GM23338 (cell line): ENCODE data around the gene NPAS3. TPM values are rescaled to one million over a fixed set of nuclear protein-coding genes. Genes with fewer than 3 reads are reported as not detected.

Experiments
- ATAC-seq: fragments of 200-7000 bp; cut with Tn5 transposase; 3 replicates; pipeline ENCODE4 v1.9.1; 2020
- DNase-seq: peaks from one replicate; pipeline ENCODE4 v3.0.0-alpha.2; 2015; ENCODE audit warnings: low spot score
- H2AFZ ChIP-seq: fragments of 200-600 bp; sonication (generic); 2 replicates; pipeline ENCODE4 v1.8.0; 2016; ENCODE audit warnings: antibody characterized with exemption, mild to moderate bottlenecking, moderate library complexity
- H3F3A ChIP-seq: fragments of 200-600 bp; sonication (generic); replicated peaks from 2 replicates; pipeline ENCODE4 v1.8.0; 2017; ENCODE audit warnings: antibody characterized with exemption, mixed run types, low read depth
- H3K27ac ChIP-seq: fragments of 200-600 bp; sonication (generic); 2 replicates; pipeline ENCODE4 v1.6.1; 2016; ENCODE audit warnings: low read depth
- H3K27me3 ChIP-seq: fragments of 200-600 bp; sonication (generic); 2 replicates; pipeline ENCODE4 v1.8.0; 2016; ENCODE audit warnings: mild to moderate bottlenecking, mixed run types, moderate library complexity; ENCODE audit not compliant: insufficient read depth
- H3K36me3 ChIP-seq: fragments of 200-600 bp; sonication (generic); 2 replicates; pipeline ENCODE4 v1.8.0; 2016; ENCODE audit warnings: mild to moderate bottlenecking; ENCODE audit not compliant: insufficient read depth
- H3K4me1 ChIP-seq: fragments of 200-600 bp; sonication (generic); 2 replicates; pipeline ENCODE4 v1.8.0; 2016; ENCODE audit warnings: mild to moderate bottlenecking, moderate library complexity; ENCODE audit not compliant: insufficient read depth
- H3K4me2 ChIP-seq: fragments of 200-600 bp; sonication (generic); 2 replicates; pipeline ENCODE4 v1.7.1; 2017; ENCODE audit warnings: mixed run types
- H3K4me3 ChIP-seq: fragments of 200-600 bp; sonication (generic); 2 replicates; pipeline ENCODE4 v1.6.1; 2016; ENCODE audit warnings: mixed run types
- H3K79me2 ChIP-seq: fragments of 200-600 bp; sonication (generic); replicated peaks from 2 replicates; pipeline ENCODE4 v1.8.0; 2017; ENCODE audit warnings: mild to moderate bottlenecking; ENCODE audit not compliant: insufficient read depth
- H3K9me2 ChIP-seq: fragments of 200-600 bp; sonication (generic); 2 replicates; pipeline ENCODE4 v1.8.0; 2017; ENCODE audit not compliant: insufficient read depth
- H4K20me1 ChIP-seq: fragments of 200-600 bp; sonication (generic); replicated peaks from 2 replicates; pipeline ENCODE4 v1.8.0; 2017; ENCODE audit warnings: mild to moderate bottlenecking; ENCODE audit not compliant: insufficient read depth
- H3K27ac Mint-ChIP-seq: 2 replicates; pipeline ENCODE4 v1.8.0; 2020; ENCODE audit warnings: inconsistent platforms, mild to moderate bottlenecking, moderate library complexity, mixed read lengths
- H3K27me3 Mint-ChIP-seq: 3 replicates; pipeline ENCODE4 v1.8.0; 2022; ENCODE audit warnings: low read depth, mild to moderate bottlenecking, moderate library complexity, mixed read lengths, inconsistent platforms; ENCODE audit not compliant: insufficient read depth, poor library complexity
- H3K36me3 Mint-ChIP-seq: 3 replicates; pipeline ENCODE4 v1.8.0; 2021; ENCODE audit warnings: low read depth, mild to moderate bottlenecking, inconsistent platforms, moderate library complexity, mixed read lengths
- H3K4me1 Mint-ChIP-seq: 3 replicates; pipeline ENCODE4 v1.8.0; 2020; ENCODE audit warnings: mild to moderate bottlenecking, inconsistent platforms, mixed read lengths
- H3K4me3 Mint-ChIP-seq: 3 replicates; pipeline ENCODE4 v1.8.0; 2021; ENCODE audit warnings: moderate library complexity, mild to moderate bottlenecking, inconsistent platforms, mixed read lengths
- H3K9me3 Mint-ChIP-seq: 3 replicates; pipeline ENCODE4 v1.8.0; 2020; ENCODE audit warnings: moderate library complexity, mild to moderate bottlenecking, inconsistent platforms, mixed read lengths
- ETS1 ChIP-seq: IDR thresholded peaks from 2 replicates; pipeline ENCODE4 v1.6.1; 2016; ENCODE audit warnings: antibody characterized with exemption
- EZH2phosphoT487 ChIP-seq: fragments of 200-600 bp; sonication (generic); IDR thresholded peaks from one replicate; pipeline ENCODE4 v1.8.1; 2018; ENCODE audit warnings: antibody characterized with exemption; ENCODE audit not compliant: unreplicated experiment
- JUNB ChIP-seq: IDR thresholded peaks from one replicate; pipeline ENCODE4 v1.6.1; 2016; ENCODE audit warnings: antibody characterized with exemption; ENCODE audit not compliant: unreplicated experiment
- NANOG ChIP-seq: IDR thresholded peaks from 2 replicates; pipeline ENCODE4 v1.6.1; 2016; ENCODE audit warnings: antibody characterized with exemption, borderline replicate concordance
- POLR2AphosphoS5 ChIP-seq: IDR thresholded peaks from 2 replicates; pipeline ENCODE4 v1.6.1; 2016; ENCODE audit warnings: antibody characterized with exemption, low read depth
- REST ChIP-seq: IDR thresholded peaks from one replicate; pipeline ENCODE4 v1.6.1; 2018; ENCODE audit warnings: antibody characterized with exemption; ENCODE audit not compliant: unreplicated experiment
- STAT1 ChIP-seq: IDR thresholded peaks from one replicate; pipeline ENCODE4 v1.6.1; 2016; ENCODE audit warnings: antibody characterized with exemption; ENCODE audit not compliant: unreplicated experiment
- ZNF114 ChIP-seq: fragments of 250-450 bp; sonication (Bioruptor Pico); IDR thresholded peaks from 2 replicates; pipeline ENCODE4 v1.5.0; 2020; ENCODE audit warnings: mild to moderate bottlenecking, moderate library complexity
- ZNF331 ChIP-seq: fragments of 250-450 bp; sonication (Bioruptor Pico); IDR thresholded peaks from 2 replicates; pipeline ENCODE4 v1.5.0; 2020; ENCODE audit warnings: low read depth, mild to moderate bottlenecking, moderate library complexity
- ZNF462 ChIP-seq: fragments of 250-450 bp; sonication (Bioruptor Pico); IDR thresholded peaks from 2 replicates; pipeline ENCODE4 v1.5.0; 2020; ENCODE audit warnings: mild to moderate bottlenecking, moderate library complexity
- polyA plus RNA-seq: library from polyadenylated mRNA; unstranded; fragments of >200 nt; fragmentation: Nextera tagmentation; extraction: Ambion mirVana; gene quantifications from 2 replicates; pipeline ENCODE4 v1.2.1, GENCODE V29; 2016
- total RNA-seq: library from RNA; depleted of rRNA; stranded (reverse); fragments of >200 nt; shearing (Covaris generic); gene quantifications from 2 replicates; pipeline ENCODE4 v1.2.3, GENCODE V29; 2014

Gene NPAS3
- total and polyA plus RNA-seq, 2 experiments from 2014 or later: 0.17 to 0.19 TPM

DNA sequence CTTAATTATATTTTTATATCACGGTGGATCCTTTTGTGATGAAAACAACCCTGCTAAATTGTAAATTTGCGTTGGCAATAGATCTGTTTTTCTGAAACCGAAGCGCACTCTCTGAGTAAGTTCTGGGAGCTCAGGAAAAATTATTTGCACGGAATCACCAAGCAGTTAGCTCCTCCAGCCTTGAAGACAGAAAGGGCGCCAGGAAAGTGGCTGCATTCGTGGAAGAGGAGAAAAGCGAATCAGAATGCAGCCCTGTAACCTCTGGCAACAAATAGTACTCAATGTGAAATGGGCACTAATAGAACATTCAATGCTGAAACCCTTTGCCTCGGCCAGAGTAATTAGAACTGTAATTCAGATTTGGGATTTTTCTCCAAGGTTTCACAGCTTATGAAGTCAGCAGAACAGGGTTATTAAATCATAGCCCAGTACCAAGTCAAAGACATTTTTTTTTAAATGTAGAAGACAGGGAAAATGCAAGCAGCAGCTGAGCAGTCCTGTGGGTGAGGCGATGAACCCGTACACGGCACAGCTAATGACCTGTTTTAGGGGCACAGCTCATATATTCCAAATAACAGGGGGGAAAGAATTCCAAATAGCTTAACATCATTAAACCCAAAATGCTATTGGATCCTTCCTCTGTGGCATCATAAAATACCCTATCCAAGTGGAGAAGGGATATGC lies 760.8 kb downstream of the NPAS3 start:
- DNase-seq (no peak), ATAC-seq (no peak)
- no peak overlapping the region for H3K27ac ChIP-seq
- TF ChIP-seq ZNF114 (no peak), REST (no peak), STAT1 (no peak), EZH2phosphoT487 (no peak), NANOG (no peak), ZNF331 (CRISPR knock-in tag) (no peak), ETS1 (no peak), JUNB (no peak), POLR2AphosphoS5 (no peak), ZNF462 (CRISPR knock-in tag) (no peak)
- H3K9me2 ChIP-seq: no peaks in the 10 kb centered on the region; the same call in 1 of the 2 replicates
- H3K27me3 Mint-ChIP-seq: no peaks in the 10 kb centered on the region
- H2AFZ ChIP-seq: no peak overlapping the region
- no peaks in the 10 kb centered on the region for H3K79me2 ChIP-seq
- H3K27ac Mint-ChIP-seq: no peak overlapping the region
- no peak overlapping the region for H3K4me3 Mint-ChIP-seq
- H3K36me3 Mint-ChIP-seq: no peaks in the 10 kb centered on the region
- H3K4me1 Mint-ChIP-seq: peaks cover 6% of the 10 kb centered on the region; the same call in 2 of the 3 replicates
- H3K4me1 ChIP-seq: no peaks in the 10 kb centered on the region
- H3K9me3 Mint-ChIP-seq: no peaks in the 10 kb centered on the region
- no peaks in the 10 kb centered on the region for H4K20me1 ChIP-seq
- no peak overlapping the region for H3K4me3 ChIP-seq
- H3K27me3 ChIP-seq: no peaks in the 10 kb centered on the region
- H3K36me3 ChIP-seq: no peaks in the 10 kb centered on the region
- no peak overlapping the region for H3K4me2 ChIP-seq
- no peaks in the 10 kb centered on the region for H3F3A ChIP-seq
